HL-60/S4 (cell line): ENCODE results near the gene RPS6KA6.

Source experiments
- in situ Hi-C: fragments of 300-500 bp; cut with MboI; formaldehyde crosslinking; loops from 2 replicates; pipeline ENCODE4 v1.14.3; 2022; ENCODE audit warnings: low sequenced_read_pairs

RPS6KA6 gene

GRCh38 chrX:84187533-84188319 is at the start of gene RPS6KA6:
Gene RPS6KA6 (minus strand): TSS chrX:84188199. CDS start chrX:84187899, 300 bp downstream.
- in situ Hi-C loops: no loop called here

- in situ Hi-C loops: no loop called here
Observed at GRCh38 chrX:84224741-84225140, 36.7 kb upstream of the RPS6KA6 start.

DNA sequence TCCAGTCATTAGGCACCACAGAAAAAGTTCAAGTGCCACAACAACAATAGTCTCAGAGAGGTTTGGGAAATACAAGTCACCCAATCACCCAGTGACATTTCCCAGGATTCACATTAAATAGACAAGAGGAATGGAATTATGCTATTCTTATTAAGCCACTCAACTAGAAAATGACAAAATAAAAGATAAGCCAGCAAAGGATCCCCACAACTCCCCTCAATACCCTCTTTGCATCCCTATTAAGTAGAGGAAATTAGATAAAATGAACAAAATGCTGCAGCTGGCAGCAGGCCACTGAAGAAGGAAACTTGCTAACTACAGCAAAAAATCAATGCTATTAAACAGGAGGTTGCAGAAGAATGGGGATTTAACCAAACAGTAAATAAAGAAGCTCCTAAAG is 35.3 kb upstream of the RPS6KA6 start:
- in situ Hi-C loops: no loop called here

GRCh38 chrX:84221181-84221580 is 33.2 kb upstream of the RPS6KA6 start:
- in situ Hi-C loops: no loop called here

GRCh38 chrX:84219551-84219950 is 31.6 kb upstream of the RPS6KA6 start:
- in situ Hi-C loops: no loop called here

DNA sequence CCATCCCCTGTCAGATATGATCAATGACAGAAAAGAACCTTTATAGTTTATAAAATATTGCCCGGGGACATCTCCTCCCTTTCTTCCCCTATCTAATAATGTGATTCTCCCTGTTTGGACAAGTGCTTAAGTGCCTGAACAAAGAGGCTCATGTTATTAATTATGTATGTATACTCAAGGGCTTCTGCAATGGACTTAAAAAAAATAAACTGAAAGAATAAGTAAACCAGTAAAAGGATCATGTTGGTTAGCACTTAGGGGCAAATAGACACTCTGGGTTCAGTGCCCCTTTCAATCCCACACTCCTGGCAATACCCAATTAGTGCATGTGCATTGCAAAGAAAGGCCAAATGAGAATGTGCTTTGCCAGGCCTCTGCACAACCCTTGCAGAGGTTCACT is 30.7 kb upstream of the RPS6KA6 start:
- in situ Hi-C loops: no loop called here

- in situ Hi-C loops: no loop called here
Observed at GRCh38 chrX:84216881-84217280, 28.9 kb upstream of the RPS6KA6 start.

DNA sequence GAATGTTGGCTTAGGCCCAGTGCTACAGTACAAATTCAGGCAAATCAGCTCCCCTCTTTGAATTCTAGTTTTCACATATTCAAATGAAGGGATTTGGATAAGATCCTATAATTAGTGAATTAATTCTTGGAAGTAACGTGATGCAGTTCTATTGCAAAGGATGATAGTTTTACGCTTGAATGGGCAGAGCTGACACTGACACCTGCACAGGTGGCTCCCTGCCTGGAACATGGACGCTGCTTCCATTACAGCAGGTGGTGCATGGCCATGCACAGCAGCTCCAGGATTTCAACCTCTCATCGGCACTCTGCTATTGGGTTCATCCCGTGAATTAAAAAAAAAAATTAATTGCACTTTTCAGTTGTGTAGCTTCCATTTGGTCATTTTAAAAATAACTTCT is 28.4 kb upstream of the RPS6KA6 start:
- in situ Hi-C loops: no loop called here

- in situ Hi-C loops: no loop called here
Observed at GRCh38 chrX:84205276-84205675, 17.3 kb upstream of the RPS6KA6 start.

GRCh38 chrX:84199688-84200087 is 11.7 kb upstream of the RPS6KA6 start:
- in situ Hi-C loops: no loop called here

DNA sequence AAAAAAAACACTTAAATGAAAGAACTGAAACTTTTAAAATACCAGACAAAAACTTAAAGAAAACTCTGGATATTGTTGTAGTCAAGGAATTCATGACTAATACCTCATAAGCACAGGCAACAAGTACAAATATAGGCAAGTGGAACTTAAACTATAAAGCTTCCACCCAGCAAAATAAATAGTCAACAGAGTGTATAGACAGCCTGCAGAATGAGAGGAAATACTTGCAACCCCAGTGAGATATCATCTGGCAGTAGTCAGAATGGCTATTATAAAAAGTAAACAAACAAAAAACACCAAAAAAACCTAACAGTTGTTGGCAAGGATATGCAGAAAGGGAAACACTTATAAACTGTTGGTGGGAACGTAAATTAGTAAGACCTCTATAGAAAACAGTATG is 9.6 kb upstream of the RPS6KA6 start:
- in situ Hi-C loops: no loop called here

GRCh38 chrX:84192006-84192405 is 4.0 kb upstream of the RPS6KA6 start:
- in situ Hi-C loops: no loop called here

DNA sequence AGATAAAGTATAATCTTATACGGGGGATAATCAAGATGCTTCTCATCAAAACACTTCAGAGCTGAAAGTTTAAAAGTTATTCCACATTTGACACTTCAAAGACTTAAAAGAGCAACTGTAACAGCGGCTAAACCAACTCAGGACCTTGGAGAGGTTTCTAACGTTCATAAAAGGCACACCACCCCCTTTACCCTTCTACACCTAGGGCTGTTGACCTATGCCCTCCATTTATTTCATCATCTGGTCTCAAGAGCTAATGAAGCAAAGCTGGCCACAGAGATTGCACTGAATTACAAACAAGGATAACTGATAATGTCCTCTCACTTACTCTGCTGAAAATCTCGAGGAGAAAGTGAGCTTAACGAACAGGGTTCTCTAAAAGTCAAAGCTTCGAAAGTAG is 1.1 kb upstream of the RPS6KA6 start:
- in situ Hi-C loops: no loop called here

DNA sequence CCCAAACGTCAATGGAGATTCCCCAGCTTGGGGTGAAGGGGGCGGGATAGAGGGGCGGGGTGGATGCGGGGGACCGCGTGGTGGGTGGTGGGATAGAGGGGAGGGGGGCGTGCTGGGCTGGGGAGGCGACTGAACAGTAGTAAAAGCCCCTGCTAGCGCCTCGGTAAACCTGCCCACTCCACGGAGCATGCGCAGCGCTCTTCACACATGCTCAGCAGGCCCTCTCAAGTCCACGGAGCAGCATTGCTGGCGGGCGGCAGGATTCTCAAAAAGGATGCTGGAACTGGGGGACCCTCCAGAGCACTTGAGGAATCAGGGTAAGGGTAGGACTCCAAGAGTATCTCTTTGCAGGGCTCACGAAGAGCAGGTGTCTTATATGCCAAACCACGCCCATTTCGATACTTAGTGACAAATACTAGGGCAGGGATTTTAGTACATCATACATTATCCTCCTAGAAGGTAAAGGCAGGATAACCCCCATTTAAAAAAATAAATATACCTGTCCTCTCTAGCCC is 378 bp upstream of the RPS6KA6 start:
- in situ Hi-C loops: no loop called here

DNA sequence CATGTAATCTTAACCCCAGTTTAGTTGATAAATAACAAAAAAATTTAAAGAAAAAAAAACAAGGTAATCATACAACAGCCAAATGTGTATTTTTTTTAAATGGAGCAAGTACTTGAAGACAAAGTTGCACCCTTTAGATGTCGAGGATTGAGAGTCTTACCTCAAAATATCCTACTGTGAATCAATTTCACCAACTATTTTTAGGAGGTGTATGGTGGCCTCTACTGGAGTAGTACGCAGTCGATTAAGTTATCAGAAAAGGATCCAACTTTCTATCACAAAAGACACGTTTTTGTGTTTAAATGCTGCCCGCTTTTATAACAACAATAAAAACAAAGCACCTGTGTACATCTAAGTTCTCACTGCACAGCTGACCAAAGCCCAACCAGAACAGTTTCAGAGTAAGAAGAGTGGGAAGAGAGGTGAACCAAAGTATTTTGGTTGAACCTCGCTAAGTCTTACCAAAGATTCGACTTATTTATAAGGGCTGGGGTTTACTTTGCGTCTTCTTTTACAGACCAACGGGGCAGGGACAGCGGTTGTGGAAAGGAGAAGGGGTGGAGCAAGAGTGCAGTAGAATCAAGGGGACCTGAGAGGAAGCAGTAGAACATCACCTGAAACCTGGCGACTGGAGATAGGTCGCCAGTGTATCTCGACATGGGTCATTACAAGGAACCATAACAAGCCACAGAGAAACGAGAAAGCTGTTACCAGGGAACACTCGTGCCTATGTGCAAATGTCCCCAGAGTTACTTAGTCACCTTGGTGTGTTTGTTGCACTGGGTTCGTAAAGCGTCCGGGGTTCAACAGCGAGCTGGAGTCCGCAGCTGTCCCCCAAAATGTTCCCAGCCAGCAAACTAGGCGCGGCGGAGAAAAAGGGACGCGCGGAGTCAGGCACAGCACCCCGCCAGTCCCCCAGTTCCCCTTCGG is 1.1 kb downstream of the RPS6KA6 start:
- in situ Hi-C loops: no loop called here

DNA sequence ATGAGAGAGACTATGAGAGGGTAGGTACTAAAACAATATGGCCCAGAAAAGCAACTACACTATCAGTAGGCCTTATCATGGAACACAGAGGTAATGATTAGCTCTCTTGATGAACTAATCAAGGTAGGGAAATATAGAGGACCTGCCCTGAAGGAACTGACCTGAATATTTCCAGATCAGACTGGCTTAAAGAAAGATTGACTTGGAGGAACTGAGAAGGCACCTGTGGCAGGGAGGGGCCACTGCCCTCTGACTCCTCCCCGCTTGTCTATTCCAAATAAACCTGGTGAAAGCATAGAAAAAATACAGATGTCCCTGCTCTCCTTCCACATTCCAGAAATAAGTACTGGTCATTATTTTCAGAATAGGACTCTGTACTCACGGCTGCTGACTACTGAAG is 5.5 kb downstream of the RPS6KA6 start:
- in situ Hi-C loops: no loop called here

DNA sequence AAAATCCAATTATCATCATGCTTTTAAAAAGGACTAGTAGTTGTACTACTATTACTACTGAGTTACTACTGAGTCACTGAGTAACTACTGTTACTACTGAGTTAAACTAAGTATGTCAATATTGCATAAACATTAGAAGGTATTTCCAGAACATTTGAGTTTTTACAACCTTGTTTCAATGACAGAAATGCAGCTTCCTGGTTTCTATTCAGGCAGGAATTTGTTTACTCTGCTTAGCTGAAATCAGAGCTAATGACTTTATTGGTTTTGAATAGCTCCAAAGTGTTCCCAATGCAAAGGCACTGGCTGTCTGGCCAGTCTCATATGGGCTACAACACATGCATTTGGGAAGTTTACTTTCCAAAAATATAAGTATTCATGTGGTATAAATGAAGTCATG is 12.0 kb downstream of the RPS6KA6 start:
- in situ Hi-C loops: no loop called here

DNA sequence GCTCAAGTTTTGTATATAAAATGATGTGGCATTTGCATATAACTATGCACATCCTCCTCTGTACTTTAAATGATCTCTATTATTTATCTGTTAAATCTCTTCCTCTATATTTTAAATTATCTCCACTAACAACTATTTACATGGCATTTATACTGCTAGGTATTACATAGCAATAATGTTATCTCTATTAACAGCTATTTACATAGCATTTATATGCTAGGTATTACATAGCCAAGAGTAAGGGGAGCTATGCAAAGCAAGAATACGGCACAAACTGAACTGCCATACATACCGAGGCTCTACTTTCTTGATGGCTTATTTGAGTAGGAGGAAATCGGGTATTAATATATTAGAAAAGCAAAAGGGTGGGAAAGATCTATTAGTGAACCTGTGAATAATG is 12.7 kb downstream of the RPS6KA6 start:
- in situ Hi-C loops: no loop called here

DNA sequence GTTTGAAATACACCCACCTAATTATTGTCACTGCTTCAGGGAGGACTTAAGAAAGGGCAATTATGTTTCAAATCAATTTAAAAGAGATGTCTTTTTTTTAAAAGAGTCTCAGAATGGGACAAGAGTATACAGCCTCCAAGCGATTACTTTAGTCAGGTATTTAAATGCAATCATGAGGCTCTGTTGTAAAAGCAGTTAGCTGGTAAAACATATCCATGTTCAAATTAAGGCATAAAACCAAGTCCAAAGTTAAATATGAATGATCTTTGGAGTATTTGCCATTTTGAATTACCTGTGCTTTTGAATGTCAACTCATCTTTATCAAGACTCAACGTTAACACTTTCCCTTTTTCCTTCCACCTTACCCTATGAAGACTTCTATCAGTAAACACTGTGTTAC is 13.7 kb downstream of the RPS6KA6 start:
- in situ Hi-C loops: no loop called here

DNA sequence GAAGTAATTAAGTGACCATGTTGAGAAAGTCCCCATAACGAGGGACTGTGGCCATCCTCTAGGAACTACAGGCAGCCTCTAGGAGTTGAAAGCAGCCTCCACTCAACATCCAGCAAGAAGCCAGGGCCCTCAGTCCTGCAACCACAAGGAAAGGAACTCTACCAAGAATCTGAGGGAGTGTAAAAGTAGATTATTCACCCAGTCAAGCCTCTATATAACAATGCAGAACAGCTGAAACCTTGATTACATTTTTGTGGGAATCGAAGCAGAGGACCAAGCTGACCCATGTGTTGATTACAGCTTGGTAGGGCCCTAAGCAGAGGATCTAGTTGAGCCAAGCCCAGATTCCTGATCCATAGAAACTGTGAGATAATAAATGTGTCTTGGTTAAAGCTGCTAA is 17.1 kb downstream of the RPS6KA6 start:
- in situ Hi-C loops: no loop called here

- in situ Hi-C loops: no loop called here
Observed at GRCh38 chrX:84168574-84168973, 19.4 kb downstream of the RPS6KA6 start.

DNA sequence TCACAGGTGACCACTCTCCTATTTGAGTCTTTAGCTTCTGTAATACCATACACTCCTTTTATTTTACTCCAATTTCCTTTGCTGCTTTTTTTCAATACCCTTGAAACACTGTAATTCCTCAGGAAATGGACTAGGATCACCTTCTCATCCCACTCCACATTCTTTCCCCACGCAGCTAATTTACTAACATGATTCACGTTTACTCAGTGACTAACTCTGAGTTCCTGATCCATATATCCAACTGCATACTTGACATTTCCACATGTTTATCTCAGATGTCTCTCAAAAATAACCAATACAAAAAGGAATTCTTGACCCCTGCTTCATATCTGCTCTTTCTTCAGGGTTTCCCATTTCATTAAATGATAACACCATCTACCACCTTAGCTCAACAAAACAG is 19.9 kb downstream of the RPS6KA6 start:
- in situ Hi-C loops: no loop called here
